Measurements from ENCODE around the gene CDH26. TPM values are rescaled to one million over a fixed set of nuclear protein-coding genes. Genes with fewer than 3 reads are reported as not detected.
"Not testable (repeated sequence)": the region's sequence is repeated elsewhere in the genome, so short reads cannot be mapped to it uniquely, and the experiment has no call there.

Gene CDH26
- total RNA-seq, 1 donor from 2014 or later = not detected

DNA sequence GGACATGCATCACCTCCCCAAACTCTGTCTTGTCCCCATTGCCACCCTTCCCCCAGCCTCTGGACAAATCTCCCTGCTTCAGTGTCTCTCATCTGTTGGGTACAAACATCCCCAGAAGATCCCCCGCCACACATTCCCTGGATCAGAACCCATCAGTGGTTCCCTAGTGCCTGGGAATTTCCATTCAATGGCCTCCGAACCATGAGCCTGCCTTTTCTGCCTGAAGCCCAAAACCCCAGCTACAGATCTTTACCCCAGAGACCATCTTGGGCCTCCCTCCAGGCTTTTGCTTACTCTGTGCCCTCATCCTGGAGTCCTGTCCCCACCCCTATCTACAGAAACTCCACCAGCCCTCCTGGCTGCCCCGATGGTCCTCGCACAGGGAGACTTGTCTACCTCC is 78.1 kb downstream of the CDH26 start:
- Histone ChIP-seq H3K4me3 (no peak overlapping the region), H3K4me1 (peaks cover 0 to 13% of the 10 kb centered on the region in 2 donors), H3K36me3 (no peaks in the 10 kb centered on the region), H3K27me3 (no peaks in the 10 kb centered on the region), H3K27ac (no peak overlapping the region), H3K9me3 (no peaks in the 10 kb centered on the region)
- intact Hi-C loops (cut with DNase I) = no loop called here
- DNase-seq (ENCODE audit: low spot score in 2 of 2) = no peak
- no peak for TF ChIP-seq CTCF (IDR thresholded peaks at IDR 0.05)

GRCh38 chr20:60036746-60037499 is 78.7 kb downstream of the CDH26 start:
- H3K9me3 ChIP-seq = no peaks in the 10 kb centered on the region
- no peaks in the 10 kb centered on the region for H3K36me3 ChIP-seq
- no peak for DNase-seq (ENCODE audit: low spot score in 2 of 2)
- H3K4me3 ChIP-seq = no peak overlapping the region
- H3K27me3 ChIP-seq = no peaks in the 10 kb centered on the region
- intact Hi-C loops (cut with DNase I) = no loop called here
- peaks cover 0 to 13% of the 10 kb centered on the region in 2 donors for H3K4me1 ChIP-seq
- no peak for TF ChIP-seq CTCF (IDR thresholded peaks at IDR 0.05)
- H3K27ac ChIP-seq = no peak overlapping the region

GRCh38 chr20:60038400-60039008 is 80.3 kb downstream of the CDH26 start:
- no peaks in the 10 kb centered on the region for H3K36me3 ChIP-seq
- H3K27me3 ChIP-seq = no peaks in the 10 kb centered on the region
- intact Hi-C loops (cut with DNase I) = no loop called here
- H3K9me3 ChIP-seq = no peaks in the 10 kb centered on the region
- no peak for TF ChIP-seq CTCF (IDR thresholded peaks at IDR 0.05)
- no peak for DNase-seq (ENCODE audit: low spot score in 2 of 2)
- H3K4me3 ChIP-seq = no peak overlapping the region
- H3K4me1 ChIP-seq = peaks cover 0 to 13% of the 10 kb centered on the region in 2 donors
- H3K27ac ChIP-seq = no peak overlapping the region

- no peak for DNase-seq (ENCODE audit: low spot score in 2 of 2)
- H3K4me3 ChIP-seq = no peak overlapping the region
- peaks cover 0 to 6% of the 10 kb centered on the region in 2 donors for H3K4me1 ChIP-seq
- H3K9me3 ChIP-seq = no peaks in the 10 kb centered on the region
- H3K27ac ChIP-seq = no peak overlapping the region
- no peaks in the 10 kb centered on the region for H3K36me3 ChIP-seq
- no peak for TF ChIP-seq CTCF (IDR thresholded peaks at IDR 0.05)
- H3K27me3 ChIP-seq = no peaks in the 10 kb centered on the region
- intact Hi-C loops (cut with DNase I) = no loop called here
These were observed 81.3 kb downstream of the CDH26 start for GRCh38 chr20:60039526-60039925.

GRCh38 chr20:60040471-60041162 is 82.4 kb downstream of the CDH26 start:
- no peaks in the 10 kb centered on the region for H3K27me3 ChIP-seq
- TF ChIP-seq CTCF (IDR thresholded peaks at IDR 0.05) = no peak
- H3K27ac ChIP-seq = no peak overlapping the region
- H3K4me3 ChIP-seq = no peak overlapping the region
- no peaks in the 10 kb centered on the region for H3K9me3 ChIP-seq
- intact Hi-C loops (cut with DNase I) = no loop called here
- H3K4me1 ChIP-seq = no peaks in the 10 kb centered on the region
- DNase-seq (ENCODE audit: low spot score in 2 of 2) = no peak
- H3K36me3 ChIP-seq = no peaks in the 10 kb centered on the region

DNA sequence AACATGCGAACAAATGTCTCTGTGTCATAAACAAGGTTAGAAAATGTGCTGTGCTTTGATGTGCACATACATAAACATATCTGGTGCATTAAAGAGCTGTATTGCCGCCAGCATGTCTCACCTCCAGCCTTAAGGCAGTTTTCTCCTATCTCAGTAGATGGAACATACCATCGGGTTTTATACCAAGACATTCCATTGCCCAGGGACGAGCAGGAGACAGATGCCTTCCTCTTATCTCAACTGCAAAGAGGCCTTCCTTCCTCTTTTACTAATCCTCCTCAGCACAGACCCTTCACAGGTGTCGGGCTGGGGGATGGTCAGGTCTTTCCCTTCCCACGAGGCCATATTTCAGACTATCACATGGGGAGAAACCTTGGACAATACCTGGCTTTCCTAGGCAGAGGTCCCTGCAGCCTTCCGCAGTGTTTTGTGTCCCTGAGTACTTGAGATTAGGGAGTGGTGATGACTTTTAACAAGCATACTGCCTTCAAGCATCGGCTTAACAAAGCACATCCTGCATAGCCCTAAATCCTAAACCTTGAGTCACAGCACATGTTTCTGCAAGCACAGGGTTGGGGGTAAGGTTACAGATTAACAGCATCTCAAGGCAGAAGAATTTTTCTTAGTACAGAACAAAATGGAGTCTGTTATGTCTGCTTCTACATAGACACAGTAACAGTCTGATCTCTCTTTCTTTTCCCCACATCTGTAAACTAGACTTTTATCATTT is 83.4 kb downstream of the CDH26 start:
- H3K9me3 ChIP-seq; intact Hi-C loops (cut with DNase I): not testable (repeated sequence)

More for the DNA sequence above, 83.4 kb downstream of the CDH26 start:
- not testable (repeated sequence) for DNase-seq (ENCODE audit: low spot score in 2 of 2); H3K4me1 ChIP-seq; H3K36me3 ChIP-seq; H3K4me3 ChIP-seq; H3K27me3 ChIP-seq; H3K27ac ChIP-seq
